GM12878 (cell line): ENCODE measurements around the gene DCAF11. TPM values are rescaled to one million over a fixed set of nuclear protein-coding genes. Genes with fewer than 3 reads are reported as not detected.

Experiments used
- ATAC-seq: fragments of 200-7000 bp; cut with Tn5 transposase; 3 replicates; pipeline ENCODE4 v1.9.1; 2020; ENCODE audit warnings: mild to moderate bottlenecking, moderate library complexity
- BruUV-seq: library from RNA; stranded (reverse); fragments of 400-500 nt; replicated peaks from 2 replicates; lab custom pipeline; 2021; lab: Mats Ljungman, UMichigan
- CTCF ChIA-PET: fragments of 300-600 bp; sonication (Branson Sonifier 250); formaldehyde crosslinking; extraction: SDS; loops from one replicate; lab custom pipeline; 2021; ENCODE audit warnings: inconsistent platforms; lab: Yijun Ruan, JAX
- POLR2A ChIA-PET: fragments of 350-600 bp; formaldehyde crosslinking; extraction: SDS; loops from one replicate; lab custom pipeline; 2021; ENCODE audit warnings: inconsistent platforms; lab: Charles Lee
- RAD21 ChIA-PET: fragments of 300-600 bp; sonication (Branson Sonifier 250); formaldehyde crosslinking; loops from one replicate; lab custom pipeline; 2023; ENCODE audit warnings: antibody characterized with exemption; ENCODE audit not compliant: unreplicated experiment; lab: Charles Lee
- SMC1A ChIA-PET: fragments of 300-600 bp; sonication (Branson Sonifier 250); formaldehyde crosslinking; loops from one replicate; lab custom pipeline; 2023; ENCODE audit not compliant: unreplicated experiment, uncharacterized antibody; lab: Charles Lee
- DNase-seq: peaks from one replicate; pipeline ENCODE4 v3.0.0-alpha.2; 2011; ENCODE audit warnings: low read depth, low spot score
- FAIRE-seq: peaks from 3 replicates; lab custom pipeline; 2011; peaks lifted over from hg19 to GRCh38; lab: Jason Lieb, UNC
- H2AFZ ChIP-seq: 2 replicates; pipeline ENCODE4 v1.6.0; 2011; ENCODE audit warnings: low read depth, low read length, control low read depth; ENCODE audit not compliant: control insufficient read depth
- H3K27ac ChIP-seq: 2 replicates; pipeline ENCODE4 v1.5.1; 2011; ENCODE audit warnings: control low read depth; ENCODE audit not compliant: control insufficient read depth, insufficient read depth
- H3K27me3 ChIP-seq, 2 experiments: replicated peaks in 1 of 2; 2 replicates each; pipeline versions ENCODE4 v1.6.0 to v1.6.1; 2011; ENCODE audit warnings: low read length in 1 of 2; ENCODE audit not compliant: control insufficient read depth in 2 of 2, insufficient read depth in 2 of 2
- H3K36me3 ChIP-seq, 2 experiments: 2 replicates each; pipeline ENCODE4 v1.5.1; 2011; ENCODE audit warnings: low read length in 1 of 2; ENCODE audit not compliant: control insufficient read depth in 2 of 2, insufficient read depth in 2 of 2
- H3K4me1 ChIP-seq: 2 replicates; pipeline ENCODE4 v1.6.1; 2011; ENCODE audit warnings: mild to moderate bottlenecking, low read length, moderate library complexity, mixed read lengths; ENCODE audit not compliant: control insufficient read depth, insufficient read depth
- H3K4me2 ChIP-seq: 2 replicates; pipeline ENCODE4 v1.6.0; 2011; ENCODE audit warnings: control low read depth; ENCODE audit not compliant: control insufficient read depth, insufficient read depth
- H3K4me3 ChIP-seq: fragments of 200-600 bp; sonication (generic); 2 replicates; pipeline ENCODE4 v1.5.1; 2016
- H3K79me2 ChIP-seq: 2 replicates; pipeline ENCODE4 v1.6.0; 2011; ENCODE audit warnings: low read length; ENCODE audit not compliant: control insufficient read depth, insufficient read depth
- H3K9ac ChIP-seq: 2 replicates; pipeline ENCODE4 v1.8.0; 2011; ENCODE audit warnings: low read length, control low read depth, mixed read lengths; ENCODE audit not compliant: control insufficient read depth, insufficient read depth
- H3K9me3 ChIP-seq: replicated peaks from 3 replicates; pipeline ENCODE4 v1.5.1; 2011; ENCODE audit warnings: mild to moderate bottlenecking, low read length; ENCODE audit not compliant: control insufficient read depth, insufficient read depth
- H4K20me1 ChIP-seq: 2 replicates; pipeline ENCODE4 v1.6.0; 2011; ENCODE audit not compliant: control insufficient read depth, insufficient read depth
- CHD2 ChIP-seq: IDR thresholded peaks from 2 replicates; pipeline ENCODE4 v1.6.1; 2011; ENCODE audit warnings: low read depth, low read length, improper control_type of control experiment, borderline replicate concordance
- NR2C2 ChIP-seq: IDR thresholded peaks from 2 replicates; pipeline ENCODE4 v1.6.1; 2011; ENCODE audit warnings: borderline replicate concordance, low read depth; ENCODE audit not compliant: control insufficient read depth, insufficient read length
- POLR2AphosphoS5 ChIP-seq: IDR thresholded peaks from 2 replicates; pipeline ENCODE4 v1.6.1; 2011; ENCODE audit warnings: mild to moderate bottlenecking, low read length, inconsistent platforms
- SUZ12 ChIP-seq: fragments of 200-600 bp; sonication (generic); IDR thresholded peaks from one replicate; pipeline ENCODE4 v1.6.1; 2018; ENCODE audit warnings: antibody characterized with exemption, mild to moderate bottlenecking; ENCODE audit not compliant: unreplicated experiment
- TCF7 ChIP-seq: IDR thresholded peaks from 2 replicates; pipeline ENCODE4 v1.6.1; 2014; ENCODE audit warnings: antibody characterized with exemption, borderline replicate concordance
- ZNF622 ChIP-seq: fragments of 450-650 bp; IDR thresholded peaks from 2 replicates; pipeline ENCODE4 v1.6.1; 2017; ENCODE audit warnings: mild to moderate bottlenecking, inconsistent platforms
- WGBS: methylation state at CpG from one replicate; pipeline ENCODE4 v1.1.6; 2016; ENCODE audit warnings: low lambda C conversion rate; ENCODE audit not compliant: insufficient replicate concordance, insufficient coverage; ENCODE audit errors: missing lambda C conversion rate; 5-methylcytosine and 5-hydroxymethylcytosine counted together
- in situ Hi-C: fragments of 300-500 bp; cut with MboI; formaldehyde crosslinking; loops from 9 replicates; pipeline ENCODE4 v1.14.3; 2018; ENCODE audit warnings: mixed read lengths
- intact Hi-C: fragments of 100-400 bp; cut with micrococcal nuclease; formaldehyde crosslinking; loops from one replicate; pipeline ENCODE4 v1.14.2; 2022; ENCODE audit not compliant: unreplicated experiment
- polyA plus RNA-seq, 11 experiments: library from polyadenylated mRNA; depleted of rRNA in 4 of 11; unstranded in 6 of 11; stranded (reverse) in 5 of 11; fragments of >200 nt; fragmentation: Nextera tagmentation in 4 of 11; fragmentation: Illumina TruSeq in 1 of 11; extraction: Ambion mirVana in 4 of 11; extraction: Trizol in 1 of 11; gene quantifications; 1 replicate in 1 of 11; 2 replicates in 10 of 11; pipeline versions ENCODE4 v1.2.1 to v1.2.3, GENCODE V29; 2011 to 2016; ENCODE audit warnings: inconsistent platforms in 2 of 11, missing spikeins in 2 of 11, low read depth in 1 of 11
- total RNA-seq, 4 experiments: library from RNA; depleted of rRNA in 3 of 4; stranded (reverse); fragments of >200 nt in 3 of 4; fragmentation: Illumina TruSeq in 1 of 4; extraction: Trizol in 1 of 4; gene quantifications; 2 replicates each; pipeline versions ENCODE4 v1.2.1 to v1.2.3, GENCODE V29; 2013 to 2021
- TF ChIP-seq, protein P1 (sequence below): IDR thresholded peaks from 2 replicates; pipeline ENCODE4 v1.6.1; 2011; ENCODE audit warnings: low read depth, mild to moderate bottlenecking, low read length, moderate library complexity, borderline replicate concordance; ENCODE audit errors: extremely low read depth

DCAF11 gene
- total and polyA plus RNA-seq, 10 of the 15 experiments (the other 5 are each of a cell fraction or from before 2014, with no cell fraction given): 13.4 to 91.2 (median 68.7) TPM

DNA sequence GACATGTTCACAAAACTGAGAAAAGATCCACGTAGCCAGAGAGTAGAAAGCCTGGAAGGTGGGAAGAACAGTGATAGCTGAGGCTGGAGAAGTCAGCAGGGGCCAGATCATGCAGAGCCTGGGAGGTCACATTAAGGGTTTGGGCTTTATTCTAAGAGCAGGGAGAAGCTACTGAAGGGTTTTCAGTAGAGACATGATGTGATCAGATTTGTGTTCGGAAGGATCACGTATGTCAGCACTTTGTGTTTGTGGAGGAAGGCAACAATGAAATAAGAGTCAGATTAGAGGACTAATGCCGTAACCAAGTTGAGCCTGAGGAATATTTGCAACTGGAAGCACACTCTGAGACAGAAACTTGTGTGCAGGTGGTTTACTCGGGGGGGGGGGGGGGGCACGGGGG lies 24.7 kb upstream of the DCAF11 start:
- intact Hi-C loops (loop anchor here (1.0 to 5.0 kb wide), 3 partner anchors 32 to 207 kb away; partner anchors contain the start of genes DHRS1 and NOP9), in situ Hi-C loops (loop anchor here (5.0 kb wide), 3 partner anchors 33 to 113 kb away; no protein-coding TSS in a partner anchor)
- no peak for FAIRE-seq
- ChIA-PET RAD21 (interaction anchor here (0.7 to 9.1 kb wide), 11 partner anchors 9 to 244 kb away, joined by 3 to 153 read pairs (median 4); partner anchors contain the start of genes IRF9, PSME2 and RNF31), CTCF (interaction anchor here (0.6 to 11.2 kb wide), 23 partner anchors 9 to 162 kb away, joined by 3 to 294 read pairs (median 7); partner anchors contain the start of genes CARMIL3, DCAF11, IRF9 and NRL), SMC1A (interaction anchor here (0.8 to 9.2 kb wide), 19 partner anchors 9 to 152 kb away, joined by 3 to 195 read pairs (median 5); partner anchors contain the start of genes DCAF11, IRF9, NRL and TINF2), POLR2A (interaction anchor here (1.0 to 6.6 kb wide), 5 partner anchors 15 to 71 kb away, joined by 3 to 79 read pairs (median 6); partner anchors contain the start of genes DCAF11, IRF9 and NRL)
- H3K4me1 ChIP-seq: 0 out of 2 replicates have a peak, but pooled peaks cover 3% of the 10 kb centered on the region
- H3K9ac ChIP-seq: no peak overlapping the region
- H2AFZ ChIP-seq: no peak overlapping the region
- TF ChIP-seq NR2C2 (no peak), POLR2AphosphoS5 (no peak), ZNF622 (no peak), TCF7 (no peak), SUZ12 (no peak), CHD2 (no peak)
- TF ChIP-seq, protein P1, sequence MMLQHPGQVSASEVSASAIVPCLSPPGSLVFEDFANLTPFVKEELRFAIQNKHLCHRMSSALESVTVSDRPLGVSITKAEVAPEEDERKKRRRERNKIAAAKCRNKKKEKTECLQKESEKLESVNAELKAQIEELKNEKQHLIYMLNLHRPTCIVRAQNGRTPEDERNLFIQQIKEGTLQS: no peak
- no peak overlapping the region for H3K27ac ChIP-seq
- H3K27me3 ChIP-seq: no peaks in the 10 kb centered on the region
- BruUV-seq: no TSS peak
- ATAC-seq: no peak
- no peak for DNase-seq
- no peak overlapping the region for H3K4me2 ChIP-seq
- no peaks in the 10 kb centered on the region for H3K9me3 ChIP-seq
- peaks cover 10% of the 10 kb centered on the region for H3K79me2 ChIP-seq
- no peak overlapping the region for H3K4me3 ChIP-seq
- H4K20me1 ChIP-seq: no peaks in the 10 kb centered on the region
- no peaks in the 10 kb centered on the region for H3K36me3 ChIP-seq
- 93% methylated on average over 4 of the region's 6 CpGs for WGBS
